CD4-positive, alpha-beta T cell treated with Interleukin-6 for 4 hours (primary cell): ENCODE data around the gene NUAK1.
"Not testable (repeated sequence)": the region's sequence is repeated elsewhere in the genome, so short reads cannot be mapped to it uniquely, and the experiment has no call there.

ENCODE experiments used
- DNase-seq: peaks from one replicate; pipeline ENCODE4 v3.0.0-alpha.2; 2020; ENCODE audit warnings: mixed read lengths

Gene NUAK1

DNA sequence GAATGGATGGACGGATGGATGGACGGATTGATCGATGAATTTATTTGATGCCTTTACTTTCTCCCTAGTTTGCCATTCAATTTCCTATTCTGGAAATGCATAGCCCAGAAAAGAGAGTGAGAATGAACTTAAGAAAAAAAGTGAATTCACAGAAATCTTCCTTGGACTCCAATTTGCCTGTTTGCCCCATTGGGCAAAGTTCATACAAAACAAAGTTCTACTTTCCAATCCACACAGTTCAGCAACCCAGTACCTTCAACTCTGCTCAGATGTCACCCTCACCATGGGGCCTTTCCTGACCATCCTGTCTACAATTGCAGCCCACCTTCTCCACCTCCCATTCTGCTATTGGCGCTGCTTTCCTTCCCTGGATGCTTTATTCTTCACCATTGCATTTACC is 8.2 kb upstream of the NUAK1 start:
- no peak for DNase-seq

DNA sequence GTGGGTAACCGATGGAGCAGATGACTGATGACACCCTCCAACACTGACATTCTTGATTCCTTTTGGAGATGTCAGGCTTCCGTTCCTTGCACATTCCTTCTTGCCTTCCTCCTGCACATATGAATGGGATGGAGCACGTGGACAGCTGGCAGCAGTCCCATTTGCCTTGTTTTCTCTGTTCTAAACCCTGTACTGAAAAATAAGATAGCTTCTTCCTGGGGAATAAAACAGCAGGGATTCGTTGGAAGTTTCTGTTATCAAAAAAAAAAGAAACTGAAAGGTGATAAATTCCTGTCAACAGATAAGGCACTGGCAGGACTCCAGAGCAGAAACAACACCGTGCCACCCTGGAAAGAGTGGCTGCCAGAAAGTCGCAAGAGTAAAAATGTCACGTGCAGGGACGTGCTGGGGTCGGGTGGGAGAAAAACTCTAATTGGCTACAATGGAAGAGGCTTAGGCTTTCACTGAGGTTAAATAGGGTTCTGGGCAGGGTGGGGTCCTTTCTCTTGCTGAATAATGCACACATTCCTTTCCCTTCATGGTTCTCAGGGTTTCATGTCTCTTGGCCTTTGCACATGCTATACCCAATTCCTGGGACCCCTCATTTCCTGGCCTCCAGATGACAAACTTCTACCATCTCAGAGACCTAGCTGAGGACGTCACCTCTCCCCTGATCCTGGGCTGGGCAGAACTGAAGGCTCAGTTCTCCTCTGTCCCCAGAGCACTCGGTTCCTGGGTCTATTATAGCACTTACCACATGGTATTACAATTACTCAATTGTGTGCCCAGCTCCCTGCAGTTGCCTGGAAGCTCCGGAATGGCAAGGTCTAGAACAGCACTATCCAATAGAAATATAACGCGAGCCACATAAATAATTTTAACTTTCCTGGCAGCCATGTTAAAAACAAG is 7.0 kb upstream of the NUAK1 start:
- DNase-seq: no peak

GRCh38 chr12:106144847-106145246 is 6.1 kb upstream of the NUAK1 start:
- no peak for DNase-seq

DNA sequence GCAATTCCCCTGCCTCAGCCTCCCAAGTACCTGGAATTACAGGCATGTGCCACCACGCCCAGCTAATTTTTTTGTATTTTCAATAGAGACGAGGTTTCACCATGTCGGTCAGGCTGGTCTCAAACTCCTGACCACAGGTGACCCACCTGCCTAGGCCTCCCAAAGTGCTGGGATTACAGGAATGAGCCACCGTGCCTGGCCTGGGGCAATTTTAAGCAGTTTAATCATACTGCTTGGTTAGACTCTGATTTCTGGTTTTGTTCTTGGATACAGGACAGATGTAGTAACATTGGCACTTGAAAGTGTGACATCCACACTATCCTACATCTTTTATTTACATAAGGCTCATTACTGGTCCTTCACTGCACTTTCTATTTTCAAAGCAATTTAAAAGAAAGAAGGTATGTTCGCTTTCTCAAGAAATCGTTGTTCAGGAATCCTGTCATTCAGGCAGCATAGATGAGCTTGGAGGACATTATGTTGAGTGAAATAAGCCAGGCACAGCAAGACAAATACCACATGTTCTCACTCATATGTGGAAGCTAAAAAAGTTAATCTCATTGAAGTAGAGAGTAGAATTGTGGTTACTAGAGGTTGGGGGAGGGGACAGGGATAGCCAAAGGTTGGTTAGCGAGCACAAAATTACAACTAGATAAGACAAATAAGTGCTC is 4.0 kb upstream of the NUAK1 start:
- no peak for DNase-seq

DNA sequence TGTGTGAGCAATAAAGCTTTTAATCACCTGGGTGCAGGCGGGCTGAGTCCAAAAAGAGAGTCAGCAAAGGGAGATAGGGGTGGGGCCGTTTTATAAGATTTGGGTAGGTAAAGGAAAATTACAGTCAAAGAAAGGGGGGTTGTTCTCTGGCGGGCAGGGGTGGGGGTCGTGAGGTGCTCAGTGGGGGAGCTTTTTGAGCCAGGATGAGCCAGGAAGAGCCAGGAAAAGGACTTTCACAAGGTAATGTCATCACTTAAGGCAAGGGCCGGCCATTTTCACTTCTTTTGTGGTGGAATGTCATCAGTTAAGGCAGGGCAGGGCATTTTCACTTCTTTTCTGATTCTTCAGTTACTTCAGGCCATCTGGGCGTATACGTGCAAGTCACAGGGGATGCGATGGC is 3.2 kb upstream of the NUAK1 start:
- DNase-seq: not testable (repeated sequence)

GRCh38 chr12:106141452-106141851 is 2.7 kb upstream of the NUAK1 start:
- no peak for DNase-seq

DNA sequence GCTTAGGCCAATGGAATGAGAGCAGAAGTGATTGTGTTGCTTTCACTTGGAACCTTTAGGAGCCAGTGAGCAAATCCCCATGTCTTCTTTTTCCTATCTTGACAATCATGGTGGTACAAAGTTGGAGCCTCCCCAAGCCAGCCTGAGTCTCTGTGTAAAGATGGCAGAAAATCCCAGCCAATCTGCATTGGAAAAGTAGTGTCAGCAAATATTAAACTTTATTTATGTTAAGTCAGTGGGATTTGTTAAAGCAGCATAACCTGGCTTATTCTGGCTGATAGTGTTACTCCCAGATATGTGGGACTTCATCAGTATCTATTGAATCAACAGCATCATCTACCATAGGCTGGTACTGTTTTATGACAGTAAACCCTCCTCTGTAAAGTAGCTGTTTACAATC is 2.2 kb upstream of the NUAK1 start:
- DNase-seq: no peak

DNA sequence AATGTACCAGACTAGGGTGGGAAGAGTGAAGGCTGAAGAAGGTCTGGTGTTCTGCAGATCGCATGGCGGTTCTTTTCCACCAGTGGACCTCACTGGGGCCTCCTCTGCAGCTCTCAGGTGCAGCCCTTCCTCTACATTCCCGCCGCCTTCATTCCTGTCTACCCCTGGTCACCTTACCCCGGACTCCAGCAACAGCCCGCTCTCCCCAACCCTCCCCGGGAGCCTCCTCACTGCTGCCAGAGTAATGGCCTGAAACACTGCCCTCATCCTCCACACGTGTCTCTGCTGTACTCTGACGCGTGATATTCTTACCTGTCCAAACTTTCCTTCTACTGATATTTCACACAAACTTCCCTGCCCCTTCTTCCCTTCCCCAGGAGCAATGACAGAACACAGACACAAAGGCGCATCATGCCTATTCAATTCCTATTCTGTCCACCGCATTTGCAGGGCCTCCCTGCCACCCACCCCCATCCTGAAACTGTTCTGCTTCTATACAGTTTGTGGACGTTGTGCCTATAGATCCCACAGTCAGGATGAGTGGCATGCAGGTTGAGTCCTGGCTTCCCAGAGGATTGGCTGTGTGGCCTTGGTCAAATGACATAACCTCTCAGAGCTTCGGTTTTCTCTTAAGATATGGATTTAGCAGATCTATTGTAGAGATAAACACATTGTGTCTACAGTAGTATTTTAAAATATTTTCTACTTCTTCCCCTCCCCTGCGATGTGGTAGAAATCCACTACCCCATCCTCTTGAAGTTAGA is 1.7 kb upstream of the NUAK1 start:
- DNase-seq: no peak

DNA sequence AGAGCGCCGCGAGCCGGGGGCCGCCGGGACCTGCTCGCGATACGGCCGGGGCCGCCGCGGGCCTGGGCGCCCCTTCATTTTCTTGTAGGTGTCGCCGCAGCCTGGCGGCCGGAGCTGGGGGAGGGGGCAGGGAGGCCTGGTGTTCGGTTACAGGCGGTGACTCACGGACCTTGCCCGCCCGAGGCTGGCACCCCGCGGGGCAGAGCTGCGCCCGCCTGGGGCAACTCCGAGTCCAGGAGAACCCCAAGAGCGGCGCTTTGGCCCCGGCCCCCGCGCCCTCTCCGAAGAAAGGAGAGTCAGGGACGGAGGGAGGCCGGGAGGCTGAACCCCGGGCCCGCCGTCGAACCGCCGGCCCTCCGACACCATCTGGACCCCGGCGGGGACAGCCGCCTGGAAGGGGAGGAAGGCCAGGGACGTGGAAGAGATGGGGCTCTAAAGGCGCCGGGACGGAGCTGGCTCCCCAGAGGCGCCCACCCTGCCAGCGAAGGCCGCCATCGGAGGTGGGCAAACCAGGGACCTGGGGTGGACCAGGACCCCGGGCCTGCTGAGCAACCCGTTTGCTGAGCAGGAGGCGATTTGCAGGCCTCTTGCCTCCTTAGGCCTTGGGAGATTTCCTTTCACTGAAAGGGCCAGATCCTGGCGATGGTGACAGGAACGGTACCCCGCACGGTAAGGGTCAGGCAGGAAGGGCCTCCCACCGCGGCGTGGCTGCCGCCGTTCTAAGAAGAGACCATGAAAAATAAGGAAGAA is 843 bp upstream of the NUAK1 start:
- peak; percentile 10 for DNase-seq

GRCh38 chr12:106138357-106138632 is 459 bp downstream of the NUAK1 start:
- DNase-seq: no peak

- DNase-seq: no peak
Observed at GRCh38 chr12:106137530-106138356, 1.0 kb downstream of the NUAK1 start.

- peak; percentile 72 for DNase-seq
Observed at GRCh38 chr12:106136263-106136662, 2.5 kb downstream of the NUAK1 start.

GRCh38 chr12:106135781-106136180 is 3.0 kb downstream of the NUAK1 start:
- no peak for DNase-seq

DNA sequence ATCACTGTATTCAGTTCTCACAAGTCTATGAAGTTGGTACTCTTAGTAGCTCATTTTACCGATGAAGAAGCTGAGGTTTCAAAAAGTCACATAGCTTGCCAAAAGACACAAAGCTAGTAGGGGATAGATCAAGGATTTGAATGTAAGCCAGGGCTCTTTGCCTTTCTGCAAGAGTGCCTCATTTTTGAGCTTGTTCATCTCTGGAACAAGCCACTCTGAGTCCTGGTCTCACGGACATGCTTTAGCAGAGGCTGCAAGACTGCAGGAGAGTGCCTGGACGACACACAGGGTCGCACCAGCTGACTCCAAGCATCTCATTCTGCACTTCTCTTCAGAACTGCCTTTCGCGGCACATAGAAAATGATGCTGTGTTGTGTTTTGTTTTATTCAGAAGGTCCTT is 3.7 kb downstream of the NUAK1 start:
- no peak for DNase-seq

GRCh38 chr12:106134294-106134949 is 4.3 kb downstream of the NUAK1 start:
- no peak for DNase-seq

GRCh38 chr12:106133136-106134087 is 5.3 kb downstream of the NUAK1 start:
- DNase-seq: no peak

- DNase-seq: no peak
Observed at GRCh38 chr12:106132175-106133135, 6.3 kb downstream of the NUAK1 start.

GRCh38 chr12:106131676-106132075 is 7.1 kb downstream of the NUAK1 start:
- no peak for DNase-seq

DNA sequence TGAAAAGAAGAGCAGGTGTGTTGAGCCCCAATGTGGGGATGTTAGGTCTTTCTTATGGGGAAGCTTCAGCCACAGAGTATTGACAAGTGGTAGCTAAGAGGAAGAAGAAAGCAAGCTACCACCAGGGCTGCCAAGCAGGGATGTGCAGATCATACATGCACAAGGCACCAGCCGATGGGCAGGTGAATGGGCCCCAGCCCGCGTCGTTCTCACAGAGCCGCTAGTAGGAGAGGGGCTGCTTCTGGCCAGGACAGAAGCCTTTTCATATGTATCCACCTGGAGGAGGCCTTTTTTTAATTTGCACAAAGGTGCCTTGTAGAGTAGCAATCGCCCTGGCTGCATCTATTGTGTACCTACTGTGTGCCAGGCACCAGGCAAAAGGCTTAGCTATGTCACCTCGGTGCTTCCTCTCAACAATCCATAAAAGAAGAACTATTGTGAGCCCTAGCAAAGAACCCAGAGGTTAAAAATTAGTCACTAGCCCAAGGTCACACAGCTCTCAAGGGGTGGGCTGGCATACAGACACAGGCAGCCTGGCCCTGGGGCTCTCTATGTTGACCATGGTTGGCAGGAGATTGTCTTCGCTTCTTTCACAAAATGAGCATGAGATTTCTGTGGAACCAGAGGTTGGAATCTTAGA is 8.2 kb downstream of the NUAK1 start:
- DNase-seq: no peak
